Sigmoid colon (tissue), 7 donors: ENCODE measurements around the gene IMMP2L. TPM values are rescaled to one million over a fixed set of nuclear protein-coding genes. Genes with fewer than 3 reads are reported as not detected.

ENCODE experiments used
- DNase-seq: peaks from one replicate; pipeline ENCODE4 v3.0.0-alpha.2; 2019
- H3K27ac ChIP-seq, 4 donors: fragments of 200-600 bp; sonication (generic); one replicate each; pipeline ENCODE4 v1.5.1; 2016 to 2019; ENCODE audit warnings: mild to moderate bottlenecking in 1 of 4
- H3K27me3 ChIP-seq, 3 donors: fragments of 200-600 bp; sonication (generic); one replicate each; pipeline ENCODE4 v1.5.1; 2019; ENCODE audit warnings: mild to moderate bottlenecking in 1 of 3
- H3K36me3 ChIP-seq, 4 donors: fragments of 200-600 bp; sonication (generic); one replicate each; pipeline ENCODE4 v1.5.1; 2016 to 2019
- H3K4me1 ChIP-seq, 4 donors: fragments of 200-600 bp; sonication (generic); one replicate each; pipeline ENCODE4 v1.5.1; 2017 to 2019
- H3K4me3 ChIP-seq, 4 donors: fragments of 200-600 bp; sonication (generic); one replicate each; pipeline ENCODE4 v1.5.1; 2017 to 2019; ENCODE audit warnings: mild to moderate bottlenecking in 2 of 4, moderate library complexity in 1 of 4
- H3K9me3 ChIP-seq, 4 donors: fragments of 200-600 bp in 3 of 4; sonication (generic) in 3 of 4; one replicate each; pipeline versions ENCODE4 v1.5.1 to v1.6.1; 2013 to 2019
- CTCF ChIP-seq, 4 experiments: fragments of 450-650 bp in 3 of 4; fragments of 200-600 bp in 1 of 4; IDR thresholded peaks; one replicate each; pipeline ENCODE4 v1.5.1; 2016 to 2019; ENCODE audit warnings: antibody characterized with exemption in 4 of 4, mild to moderate bottlenecking in 3 of 4, moderate library complexity in 2 of 4
- EP300 ChIP-seq, 4 donors: sonication (generic); formaldehyde crosslinking; IDR thresholded peaks; one replicate each; pipeline ENCODE4 v1.6.1; 2017; ENCODE audit warnings: antibody characterized with exemption in 4 of 4
- POLR2A ChIP-seq, 2 donors: fragments of 450-650 bp; IDR thresholded peaks; one replicate each; pipeline ENCODE4 v1.6.1; 2016; ENCODE audit warnings: antibody characterized with exemption in 2 of 2, mild to moderate bottlenecking in 2 of 2, moderate library complexity in 2 of 2
- POLR2AphosphoS5 ChIP-seq, 4 donors: sonication (generic); formaldehyde crosslinking; IDR thresholded peaks; one replicate each; pipeline ENCODE4 v1.6.1; 2017; ENCODE audit warnings: antibody characterized with exemption in 4 of 4
- WGBS, 2 donors: extraction: QIAGEN DNeasy Blood & Tissue Kit; methylation state at CpG; one replicate each; pipeline ENCODE4 v1.1.7; 2013; 5-methylcytosine and 5-hydroxymethylcytosine counted together
- intact Hi-C: fragments of 100-400 bp; cut with DNase I; formaldehyde crosslinking; loops from one replicate; pipeline ENCODE4 v1.15.1; 2023
- polyA plus RNA-seq, 3 donors: library from polyadenylated mRNA; stranded (reverse); fragments of 200-250 nt; gene quantifications; one replicate each; pipeline ENCODE4 v1.2.3, GENCODE V29; 2013
- total RNA-seq, 4 donors: library from RNA; depleted of rRNA; stranded (reverse); fragments of >200 nt; gene quantifications; one replicate each; pipeline ENCODE4 v1.1.0, GENCODE V29; 2016
- donor health status: healthy with polysubstance abuse.
- donor health status: Bipolar disorder and iron deficiency.
- donor health status: healthy.

The IMMP2L gene
- total and polyA plus RNA-seq, 7 donors, result 2.5 to 57.9 (median 18.5) TPM

DNA sequence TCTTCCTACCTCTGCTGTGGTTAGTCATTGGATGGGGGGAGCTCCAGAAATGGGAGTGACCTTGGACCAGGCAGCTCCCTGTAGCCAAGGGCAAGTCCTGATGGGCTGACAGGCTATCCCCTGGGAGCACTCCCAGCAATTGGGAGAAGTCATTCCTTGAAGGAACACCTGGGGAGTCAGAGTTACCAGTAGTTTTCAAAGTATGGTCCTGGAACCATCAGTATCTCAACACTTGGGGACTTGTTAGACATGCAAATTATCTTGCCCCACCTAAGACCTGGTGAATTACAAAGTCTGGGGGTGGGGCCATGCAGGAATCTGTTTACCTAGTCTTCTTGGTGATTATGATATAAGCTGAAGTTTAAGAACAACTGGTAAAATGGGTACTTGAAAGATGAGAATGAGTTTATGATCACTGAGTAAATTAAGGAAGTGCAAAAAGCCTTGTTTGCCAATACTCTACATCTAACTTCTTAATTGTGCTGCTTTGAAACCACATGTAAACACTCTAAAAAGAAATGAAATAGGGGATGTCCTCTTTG is 758.6 kb downstream of the IMMP2L start:
- TF ChIP-seq CTCF (IDR thresholded peaks at IDR 0.05) (no peak), POLR2A (IDR thresholded peaks at IDR 0.05) (no peak), POLR2AphosphoS5 (IDR thresholded peaks at IDR 0.05) (no peak)
- H3K27me3 ChIP-seq, result no peaks in the 10 kb centered on the region
- intact Hi-C loops, result no loop called here

GRCh38 chr7:110801502-110801901 is 760.8 kb downstream of the IMMP2L start:
- WGBS, 2 donors, result 90 to 95% methylated on average over 1 of the region's 1 CpG
- H3K4me3 ChIP-seq, result no peak overlapping the region
- no peak for DNase-seq
- H3K36me3 ChIP-seq, result no peaks in the 10 kb centered on the region
- no peak overlapping the region for H3K27ac ChIP-seq
- no peaks in the 10 kb centered on the region for H3K4me1 ChIP-seq
- intact Hi-C loops, result no loop called here
- no peaks in the 10 kb centered on the region for H3K9me3 ChIP-seq
- TF ChIP-seq POLR2A (IDR thresholded peaks at IDR 0.05) (no peak), EP300 (IDR thresholded peaks at IDR 0.05) (no peak), CTCF (IDR thresholded peaks at IDR 0.05) (no peak), POLR2AphosphoS5 (IDR thresholded peaks at IDR 0.05) (no peak)
- no peaks in the 10 kb centered on the region for H3K27me3 ChIP-seq

More for the DNA sequence above, 758.6 kb downstream of the IMMP2L start:
- no peak for DNase-seq
- Histone ChIP-seq H3K9me3 (no peaks in the 10 kb centered on the region), H3K4me3 (no peak overlapping the region), H3K27ac (no peak overlapping the region), H3K36me3 (no peaks in the 10 kb centered on the region), H3K4me1 (no peaks in the 10 kb centered on the region)

DNA sequence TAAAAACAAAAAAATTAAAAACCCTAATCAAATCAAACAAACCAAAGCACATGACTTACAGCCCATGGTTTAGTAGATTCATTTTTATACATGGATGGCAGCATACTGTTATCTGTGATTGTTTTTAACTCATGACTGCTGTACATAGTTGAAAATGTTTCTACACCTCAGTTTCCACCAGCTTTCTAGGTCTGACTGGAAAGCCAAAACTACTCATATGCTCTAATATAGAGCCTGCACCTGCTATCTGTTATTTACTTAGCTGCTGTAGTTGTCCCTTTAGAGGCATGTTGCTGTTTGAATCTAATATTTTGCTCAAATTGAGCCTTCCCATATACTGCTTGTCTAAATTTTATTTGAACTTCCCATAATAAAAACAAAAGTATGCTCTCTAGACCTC is 761.3 kb downstream of the IMMP2L start:
- Histone ChIP-seq H3K27me3 (no peaks in the 10 kb centered on the region), H3K27ac (no peak overlapping the region), H3K9me3 (no peaks in the 10 kb centered on the region), H3K4me1 (no peaks in the 10 kb centered on the region), H3K4me3 (no peak overlapping the region), H3K36me3 (no peaks in the 10 kb centered on the region)
- TF ChIP-seq CTCF (IDR thresholded peaks at IDR 0.05), result no peak
- TF ChIP-seq POLR2AphosphoS5 (IDR thresholded peaks at IDR 0.05), result no peak
- intact Hi-C loops, result no loop called here
- no peak for DNase-seq

GRCh38 chr7:110797656-110798055 is 764.6 kb downstream of the IMMP2L start:
- H3K9me3 ChIP-seq, result no peaks in the 10 kb centered on the region
- 89 to 95% methylated on average over 2 of the region's 2 CpGs for WGBS, 2 donors
- H3K27ac ChIP-seq, result no peak overlapping the region
- no peak for TF ChIP-seq POLR2AphosphoS5 (IDR thresholded peaks at IDR 0.05)
- TF ChIP-seq CTCF (IDR thresholded peaks at IDR 0.05), result no peak
- TF ChIP-seq EP300 (IDR thresholded peaks at IDR 0.05), result no peak
- no peak for TF ChIP-seq POLR2A (IDR thresholded peaks at IDR 0.05)
- intact Hi-C loops, result no loop called here
- no peak for DNase-seq
- H3K27me3 ChIP-seq, result no peaks in the 10 kb centered on the region
- no peaks in the 10 kb centered on the region for H3K36me3 ChIP-seq
- no peak overlapping the region for H3K4me3 ChIP-seq
- no peaks in the 10 kb centered on the region for H3K4me1 ChIP-seq

DNA sequence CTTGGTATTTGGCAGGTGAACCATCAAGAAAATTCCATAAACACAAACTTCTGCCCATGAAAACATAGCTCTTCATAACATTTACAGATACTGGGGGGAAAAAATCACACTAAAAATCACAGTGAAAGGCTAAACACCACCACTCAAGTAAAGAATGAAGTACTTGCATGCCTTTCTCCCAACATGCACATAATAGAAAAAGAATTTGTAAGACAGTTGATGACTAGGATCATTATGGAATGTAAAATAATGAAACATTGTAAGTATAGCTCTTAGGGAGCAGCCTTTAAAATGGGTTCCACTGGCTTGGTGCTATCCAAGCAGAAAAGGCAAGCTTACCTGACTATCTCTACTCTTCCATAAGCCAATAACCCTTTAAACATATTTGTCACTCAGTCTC is 771.3 kb downstream of the IMMP2L start:
- H3K9me3 ChIP-seq, result no peaks in the 10 kb centered on the region

More for the DNA sequence above, 771.3 kb downstream of the IMMP2L start:
- no peaks in the 10 kb centered on the region for H3K36me3 ChIP-seq
- peaks cover 0 to 6% (median 0%) of the 10 kb centered on the region in 4 donors for H3K4me1 ChIP-seq
- H3K27me3 ChIP-seq, result no peaks in the 10 kb centered on the region
- DNase-seq, result no peak
- no peak overlapping the region for H3K27ac ChIP-seq
- H3K4me3 ChIP-seq, result no peak overlapping the region
- TF ChIP-seq CTCF (IDR thresholded peaks at IDR 0.05), result no peak
- TF ChIP-seq POLR2AphosphoS5 (IDR thresholded peaks at IDR 0.05), result no peak
- TF ChIP-seq POLR2A (IDR thresholded peaks at IDR 0.05), result no peak
- no peak for TF ChIP-seq EP300 (IDR thresholded peaks at IDR 0.05)
- intact Hi-C loops, result no loop called here
